ENCODE data around the gene PHOSPHO2.
"Not testable (repeated sequence)": the region's sequence is repeated elsewhere in the genome, so short reads cannot be mapped to it uniquely, and the experiment has no call there.

PHOSPHO2 gene

GRCh38 chr2:169686825-169687224, 7.4 kb upstream of the PHOSPHO2 start:
- H3K36me3 ChIP-seq (replicated peaks in 1 of 2; ENCODE audit: control insufficient read depth in 2 of 2, insufficient read depth in 2 of 2, low read length in 2 of 2); H4K8ac ChIP-seq (ENCODE audit: low read depth, low read length); H3K27me3 ChIP-seq (ENCODE audit: control insufficient read depth in 3 of 3, insufficient read depth in 3 of 3, low read depth in 1 of 3, low read length in 3 of 3); H2AFZ ChIP-seq (ENCODE audit: low read length); H3K27ac ChIP-seq (replicated peaks; ENCODE audit: low read length); H2BK12ac ChIP-seq (ENCODE audit: low read length); H3K14ac ChIP-seq (ENCODE audit: low read length); H3K4me3 ChIP-seq (ENCODE audit: low read length in 2 of 2); H3K9ac ChIP-seq (ENCODE audit: low read depth, low read length, poor library complexity); H2BK120ac ChIP-seq (ENCODE audit: low read depth, low read length); H3K18ac ChIP-seq (ENCODE audit: low read length); H4K91ac ChIP-seq (ENCODE audit: low read depth, low read length, poor library complexity); H2BK5ac ChIP-seq (ENCODE audit: low read length); H3K4me2 ChIP-seq (ENCODE audit: insufficient read depth, low read length, poor library complexity, severe bottlenecking); H2AK5ac ChIP-seq (ENCODE audit: low read depth, low read length); DNase-seq (ENCODE audit: low spot score); H2BK15ac ChIP-seq (ENCODE audit: low read length); H3K4me1 ChIP-seq (ENCODE audit: control insufficient read depth in 2 of 2, insufficient read depth in 1 of 2, low read depth in 1 of 2, low read length in 2 of 2); H3K4ac ChIP-seq (ENCODE audit: low read length); H3K79me1 ChIP-seq (ENCODE audit: low read depth, low read length); H3K23ac ChIP-seq (ENCODE audit: low read depth, low read length, poor library complexity): not testable (repeated sequence)
- peaks cover 1 to 15% of the 10 kb centered on the region in 2 donors for H3K9me3 ChIP-seq (replicated peaks in 1 of 2; ENCODE audit: control insufficient read depth in 2 of 2, insufficient read depth in 1 of 2, low read depth in 1 of 2, low read length in 2 of 2)
- no CpG with 5 or more reads among the region's 4 CpGs for WGBS, 2 donors (ENCODE audit: extremely low coverage in 2 of 2, insufficient read length in 2 of 2, insufficient replicate concordance in 1 of 2)

DNA sequence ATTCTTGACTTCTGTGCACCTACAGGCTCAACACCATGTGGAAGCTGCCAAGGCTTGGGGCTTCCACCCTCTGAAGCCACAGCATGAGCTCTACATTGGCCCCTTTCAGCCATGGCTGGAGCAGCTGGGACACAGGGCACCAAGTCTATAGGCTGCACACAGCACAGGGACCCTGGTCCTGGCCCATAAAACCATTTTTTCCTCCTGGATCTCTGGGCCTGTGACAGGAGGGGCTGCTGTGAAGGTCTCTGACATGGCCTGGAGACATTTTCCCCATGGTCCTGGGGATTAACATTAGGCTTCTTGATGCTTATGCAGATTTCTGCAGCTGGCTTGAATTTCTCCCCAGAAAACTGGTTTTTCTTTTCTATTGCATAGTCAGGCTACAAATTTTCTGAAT, 6.3 kb upstream of the PHOSPHO2 start:
- not testable (repeated sequence) for H3K27ac ChIP-seq (replicated peaks; ENCODE audit: low read length); H3K18ac ChIP-seq (ENCODE audit: low read length); H3K4me2 ChIP-seq (ENCODE audit: insufficient read depth, low read length, poor library complexity, severe bottlenecking); DNase-seq (ENCODE audit: low spot score); H2AK5ac ChIP-seq (ENCODE audit: low read depth, low read length); H3K9ac ChIP-seq (ENCODE audit: low read depth, low read length, poor library complexity); H4K91ac ChIP-seq (ENCODE audit: low read depth, low read length, poor library complexity); H3K79me1 ChIP-seq (ENCODE audit: low read depth, low read length); H3K27me3 ChIP-seq (ENCODE audit: control insufficient read depth in 3 of 3, insufficient read depth in 3 of 3, low read depth in 1 of 3, low read length in 3 of 3); H3K4me3 ChIP-seq (ENCODE audit: low read length in 2 of 2); H4K8ac ChIP-seq (ENCODE audit: low read depth, low read length); H2BK120ac ChIP-seq (ENCODE audit: low read depth, low read length); H3K36me3 ChIP-seq (replicated peaks in 1 of 2; ENCODE audit: control insufficient read depth in 2 of 2, insufficient read depth in 2 of 2, low read length in 2 of 2); H2BK5ac ChIP-seq (ENCODE audit: low read length); H2BK12ac ChIP-seq (ENCODE audit: low read length); H2BK15ac ChIP-seq (ENCODE audit: low read length); H3K14ac ChIP-seq (ENCODE audit: low read length); H2AFZ ChIP-seq (ENCODE audit: low read length); H3K23ac ChIP-seq (ENCODE audit: low read depth, low read length, poor library complexity); H3K4me1 ChIP-seq (ENCODE audit: control insufficient read depth in 2 of 2, insufficient read depth in 1 of 2, low read depth in 1 of 2, low read length in 2 of 2); H3K4ac ChIP-seq (ENCODE audit: low read length)
- H3K9me3 ChIP-seq (replicated peaks in 1 of 2; ENCODE audit: control insufficient read depth in 2 of 2, insufficient read depth in 1 of 2, low read depth in 1 of 2, low read length in 2 of 2) = peaks cover 1 to 15% of the 10 kb centered on the region in 2 donors

- peaks cover 1 to 15% of the 10 kb centered on the region in 2 donors for H3K9me3 ChIP-seq (replicated peaks in 1 of 2; ENCODE audit: control insufficient read depth in 2 of 2, insufficient read depth in 1 of 2, low read depth in 1 of 2, low read length in 2 of 2)
- no peak overlapping the region for H3K4me2 ChIP-seq (ENCODE audit: insufficient read depth, low read length, poor library complexity, severe bottlenecking)
- no CpG with 5 or more reads among the region's 1 CpG for WGBS, 2 donors (ENCODE audit: extremely low coverage in 2 of 2, insufficient read length in 2 of 2, insufficient replicate concordance in 1 of 2)
- H3K4ac ChIP-seq (ENCODE audit: low read length) = no peak overlapping the region
- no peaks in the 10 kb centered on the region for H3K4me1 ChIP-seq (ENCODE audit: control insufficient read depth in 2 of 2, insufficient read depth in 1 of 2, low read depth in 1 of 2, low read length in 2 of 2)
- H2AFZ ChIP-seq (ENCODE audit: low read length) = no peak overlapping the region
- H3K14ac ChIP-seq (ENCODE audit: low read length) = no peak overlapping the region
- H4K91ac ChIP-seq (ENCODE audit: low read depth, low read length, poor library complexity) = no peak overlapping the region
- no peak overlapping the region for H2BK120ac ChIP-seq (ENCODE audit: low read depth, low read length)
- no peak overlapping the region for H3K4me3 ChIP-seq (ENCODE audit: low read length in 2 of 2)
- DNase-seq (ENCODE audit: low spot score) = no peak
- H2BK5ac ChIP-seq (ENCODE audit: low read length) = no peak overlapping the region
- H3K79me1 ChIP-seq (ENCODE audit: low read depth, low read length) = no peaks in the 10 kb centered on the region
- H2BK15ac ChIP-seq (ENCODE audit: low read length) = no peak overlapping the region
- H3K27ac ChIP-seq (replicated peaks; ENCODE audit: low read length) = no peak overlapping the region
- H4K8ac ChIP-seq (ENCODE audit: low read depth, low read length) = no peak overlapping the region
- no peak overlapping the region for H2BK12ac ChIP-seq (ENCODE audit: low read length)
- H2AK5ac ChIP-seq (ENCODE audit: low read depth, low read length) = no peak overlapping the region
- H3K9ac ChIP-seq (ENCODE audit: low read depth, low read length, poor library complexity) = no peak overlapping the region
- no peak overlapping the region for H3K23ac ChIP-seq (ENCODE audit: low read depth, low read length, poor library complexity)
- no peaks in the 10 kb centered on the region for H3K27me3 ChIP-seq (ENCODE audit: control insufficient read depth in 3 of 3, insufficient read depth in 3 of 3, low read depth in 1 of 3, low read length in 3 of 3)
- no peak overlapping the region for H3K18ac ChIP-seq (ENCODE audit: low read length)
- H3K36me3 ChIP-seq (replicated peaks in 1 of 2; ENCODE audit: control insufficient read depth in 2 of 2, insufficient read depth in 2 of 2, low read length in 2 of 2) = peaks cover 2 to 4% of the 10 kb centered on the region in 2 donors
Measured at GRCh38 chr2:169690958-169691357, 3.3 kb upstream of the PHOSPHO2 start.

DNA sequence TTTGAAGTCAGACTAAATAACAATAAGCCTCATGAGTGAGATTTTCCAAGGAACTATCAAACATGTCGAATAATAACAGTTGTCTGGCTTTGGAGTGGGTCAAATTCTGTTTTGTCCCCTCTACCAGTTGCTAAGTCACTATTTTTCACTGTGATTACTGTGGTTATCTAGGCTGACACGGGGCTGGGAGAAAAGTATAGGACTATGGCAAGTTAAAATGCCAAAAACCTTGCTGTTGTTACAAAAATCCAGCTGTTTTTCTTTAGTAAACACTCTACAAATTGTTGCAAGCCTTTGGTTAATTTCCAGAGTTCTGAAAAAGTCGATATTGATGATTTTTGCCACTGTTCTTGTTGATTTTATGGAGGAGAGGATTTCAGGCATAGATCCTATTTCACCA, 1.6 kb upstream of the PHOSPHO2 start:
- H3K27me3 ChIP-seq (ENCODE audit: control insufficient read depth in 3 of 3, insufficient read depth in 3 of 3, low read depth in 1 of 3, low read length in 3 of 3) = no peaks in the 10 kb centered on the region
- H2AK5ac ChIP-seq (ENCODE audit: low read depth, low read length) = no peak overlapping the region
- DNase-seq (ENCODE audit: low spot score) = no peak
- H3K36me3 ChIP-seq (replicated peaks in 1 of 2; ENCODE audit: control insufficient read depth in 2 of 2, insufficient read depth in 2 of 2, low read length in 2 of 2) = peaks cover 2 to 19% of the 10 kb centered on the region in 2 donors
- no peak overlapping the region for H2BK120ac ChIP-seq (ENCODE audit: low read depth, low read length)
- H3K27ac ChIP-seq (replicated peaks; ENCODE audit: low read length) = no peak overlapping the region
- H3K9ac ChIP-seq (ENCODE audit: low read depth, low read length, poor library complexity) = no peak overlapping the region
- no peak overlapping the region for H2BK15ac ChIP-seq (ENCODE audit: low read length)
- no peaks in the 10 kb centered on the region for H3K79me1 ChIP-seq (ENCODE audit: low read depth, low read length)
- no peak overlapping the region for H3K23ac ChIP-seq (ENCODE audit: low read depth, low read length, poor library complexity)
- no peak overlapping the region for H4K8ac ChIP-seq (ENCODE audit: low read depth, low read length)
- no peak overlapping the region for H3K4ac ChIP-seq (ENCODE audit: low read length)
- no peak overlapping the region for H3K4me2 ChIP-seq (ENCODE audit: insufficient read depth, low read length, poor library complexity, severe bottlenecking)
- no peak overlapping the region for H2AFZ ChIP-seq (ENCODE audit: low read length)
- H3K4me3 ChIP-seq (ENCODE audit: low read length in 2 of 2) = no peak overlapping the region
- H3K18ac ChIP-seq (ENCODE audit: low read length) = no peak overlapping the region
- no peak overlapping the region for H4K91ac ChIP-seq (ENCODE audit: low read depth, low read length, poor library complexity)
- no peaks in the 10 kb centered on the region for H3K4me1 ChIP-seq (ENCODE audit: control insufficient read depth in 2 of 2, insufficient read depth in 1 of 2, low read depth in 1 of 2, low read length in 2 of 2)
- H2BK5ac ChIP-seq (ENCODE audit: low read length) = no peak overlapping the region
- no peak overlapping the region for H2BK12ac ChIP-seq (ENCODE audit: low read length)
- no CpG with 5 or more reads among the region's 3 CpGs for WGBS, 2 donors (ENCODE audit: extremely low coverage in 2 of 2, insufficient read length in 2 of 2, insufficient replicate concordance in 1 of 2)
- H3K14ac ChIP-seq (ENCODE audit: low read length) = no peak overlapping the region
- H3K9me3 ChIP-seq (replicated peaks in 1 of 2; ENCODE audit: control insufficient read depth in 2 of 2, insufficient read depth in 1 of 2, low read depth in 1 of 2, low read length in 2 of 2) = peaks cover 1 to 15% of the 10 kb centered on the region in 2 donors
